Cardiac muscle cell (in vitro differentiated cells and primary cell): Measurements from ENCODE around the gene ZNF853. TPM values are rescaled to one million over a fixed set of nuclear protein-coding genes. Genes with fewer than 3 reads are reported as not detected.

ENCODE experiments used
- polyA plus RNA-seq: library from polyadenylated mRNA; unstranded; fragments of >200 nt; fragmentation: Nextera tagmentation; extraction: Ambion mirVana; gene quantifications from 2 replicates; pipeline ENCODE4 v1.2.1, GENCODE V29; 2016
- total RNA-seq: library from RNA; depleted of rRNA; stranded (reverse); fragments of >200 nt; gene quantifications from 2 replicates; pipeline ENCODE4 v1.2.3, GENCODE V29; 2016

Gene ZNF853
- total and polyA plus RNA-seq, 2 experiments from 2014 or later, result 16.8 to 31.3 TPM

Other genes starting within 250 kb of the ZNF853 start
- 48.9 and 66.4 TPM in 2 replicates for gene RAC1, start 241.1 kb upstream of the ZNF853 start, total RNA-seq
- gene RAC1, start 241.1 kb upstream of the ZNF853 start, polyA plus RNA-seq, result 320 and 353 TPM in 2 replicates
- 20.9 and 22.3 TPM in 2 replicates for gene DAGLB, start 167.7 kb upstream of the ZNF853 start, total RNA-seq
- 18.9 and 27.0 TPM in 2 replicates for gene DAGLB, start 167.7 kb upstream of the ZNF853 start, polyA plus RNA-seq
- 46.9 and 60.4 TPM in 2 replicates for gene KDELR2, start 131.5 kb upstream of the ZNF853 start, total RNA-seq
- 130 and 160 TPM in 2 replicates for gene KDELR2, start 131.5 kb upstream of the ZNF853 start, polyA plus RNA-seq
- 0.07 and 0.24 TPM in 2 replicates for gene GRID2IP, start 64.1 kb upstream of the ZNF853 start, total RNA-seq
- gene GRID2IP, start 64.1 kb upstream of the ZNF853 start, polyA plus RNA-seq, result 0.06 and 0.11 TPM in 2 replicates
- 51.7 and 81.3 TPM in 2 replicates for gene ZDHHC4, start 38.2 kb upstream of the ZNF853 start, total RNA-seq
- 108 and 110 TPM in 2 replicates for gene ZDHHC4, start 38.2 kb upstream of the ZNF853 start, polyA plus RNA-seq
- 28.5 and 37.8 TPM in 2 replicates for gene INTS15, start 25.6 kb upstream of the ZNF853 start, total RNA-seq
- gene INTS15, start 25.6 kb upstream of the ZNF853 start, polyA plus RNA-seq, result 25.9 and 27.0 TPM in 2 replicates
- 21.3 and 40.6 TPM in 2 replicates for gene ZNF316, start 21.7 kb downstream of the ZNF853 start, total RNA-seq
- 24.9 and 26.6 TPM in 2 replicates for gene ZNF316, start 21.7 kb downstream of the ZNF853 start, polyA plus RNA-seq
- gene ZNF12, start 91.3 kb downstream of the ZNF853 start, total RNA-seq, result 24.1 and 31.6 TPM in 2 replicates
- gene ZNF12, start 91.3 kb downstream of the ZNF853 start, polyA plus RNA-seq, result 16.8 and 31.5 TPM in 2 replicates
- 0.25 and 0.69 TPM in 2 replicates for gene RSPH10B2, start 138.5 kb downstream of the ZNF853 start, total RNA-seq
- not detected in 2 replicates for gene RSPH10B2, start 138.5 kb downstream of the ZNF853 start, polyA plus RNA-seq
- 19.8 and 26.6 TPM in 2 replicates for gene CCZ1B, start 210.7 kb downstream of the ZNF853 start, total RNA-seq
- gene CCZ1B, start 210.7 kb downstream of the ZNF853 start, polyA plus RNA-seq, result 32.9 and 36.5 TPM in 2 replicates